HG03469 (cell line): ENCODE results near the gene HLX.

ENCODE experiments used
- ATAC-seq: cut with Tn5 transposase; IDR thresholded peaks from one replicate; pipeline ENCODE4 v1.9.1; 2021; ENCODE audit warnings: mild to moderate bottlenecking, moderate library complexity, moderate number of reproducible peaks; ENCODE audit not compliant: unreplicated experiment

The HLX gene

GRCh38 chr1:220880726-220881506, 1.7 kb downstream of the HLX start:
- ATAC-seq, result no peak

GRCh38 chr1:220882061-220882891, 3.0 kb downstream of the HLX start:
- no peak for ATAC-seq

GRCh38 chr1:220884109-220884980, 5.1 kb downstream of the HLX start:
- ATAC-seq, result no peak

DNA sequence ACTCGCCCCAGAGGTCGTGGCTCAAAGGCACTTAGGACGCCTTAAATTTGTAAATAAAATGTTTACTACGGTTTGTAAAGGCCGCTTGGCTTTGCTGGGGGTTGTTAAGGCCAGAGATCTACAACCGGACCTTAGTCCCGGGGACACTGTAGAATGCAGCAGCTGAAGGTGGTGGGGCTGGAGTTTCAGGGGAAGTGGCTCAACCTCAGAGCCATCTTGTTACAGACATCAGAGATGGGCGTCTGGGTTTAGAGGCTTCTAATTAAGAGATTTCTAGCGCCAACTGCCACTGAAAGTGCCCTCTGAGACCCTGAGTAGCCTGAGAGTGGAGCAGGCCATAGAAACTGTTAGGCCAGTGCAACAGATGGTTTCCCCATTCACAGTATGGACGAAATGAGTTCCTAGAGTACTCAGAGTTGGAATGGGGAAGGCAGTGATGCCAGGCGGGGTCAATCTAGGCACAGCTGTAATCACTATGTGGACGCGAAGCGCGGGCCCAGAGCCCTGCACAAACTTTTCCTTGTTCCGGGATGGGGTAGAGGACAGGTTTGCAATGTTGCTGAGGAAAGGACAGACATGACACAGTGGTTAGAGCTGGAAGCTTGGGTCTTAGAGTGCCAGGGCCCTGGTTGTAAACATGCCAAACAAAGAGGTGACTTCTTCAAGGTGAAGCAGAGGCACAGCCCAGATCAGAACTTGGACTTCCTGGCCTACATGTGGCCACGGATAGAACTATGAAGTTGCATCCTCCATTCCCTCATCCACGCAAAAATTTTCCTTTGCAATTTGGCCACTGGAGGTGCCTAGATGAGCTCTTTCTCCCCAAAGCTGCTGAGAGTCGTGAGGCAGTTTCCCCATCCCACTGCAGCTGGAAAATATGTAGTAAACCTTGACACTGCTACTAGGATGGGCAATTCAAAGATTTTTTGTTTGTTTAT, 6.0 kb downstream of the HLX start:
- ATAC-seq, result no peak

- no peak for ATAC-seq
These were observed 6.7 kb downstream of the HLX start for GRCh38 chr1:220885971-220886370.

GRCh38 chr1:220886470-220887201, 7.4 kb downstream of the HLX start:
- no peak for ATAC-seq

- ATAC-seq, result no peak
These were observed 7.9 kb downstream of the HLX start for GRCh38 chr1:220887202-220887519.

- ATAC-seq, result no peak
These were observed 8.5 kb downstream of the HLX start for GRCh38 chr1:220887520-220888416.

GRCh38 chr1:220888417-220888986, 9.3 kb downstream of the HLX start:
- ATAC-seq, result no peak

- ATAC-seq, result no peak
These were observed 10.1 kb downstream of the HLX start for GRCh38 chr1:220889333-220889732.

DNA sequence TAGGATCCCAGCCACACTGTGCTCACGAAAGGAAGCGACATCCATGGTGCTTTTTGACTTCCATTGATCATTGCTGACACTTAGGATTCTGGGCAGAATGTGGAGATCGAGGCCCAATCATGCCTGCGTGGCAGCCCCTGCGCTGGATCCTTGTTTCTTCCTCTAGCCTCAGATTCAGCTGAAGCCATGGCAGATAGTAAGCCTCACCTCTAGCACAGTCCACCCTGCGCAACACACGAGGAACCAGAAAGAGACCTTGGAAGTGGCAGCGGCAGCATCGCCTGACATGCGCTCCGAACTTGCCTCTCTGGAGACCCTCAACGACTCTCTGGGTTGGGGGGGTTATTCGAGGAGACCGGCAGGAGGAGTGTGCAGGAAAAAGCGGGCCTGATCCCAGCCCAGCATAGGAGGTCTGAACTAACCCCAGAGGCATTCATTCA, 10.6 kb downstream of the HLX start:
- ATAC-seq, result no peak

DNA sequence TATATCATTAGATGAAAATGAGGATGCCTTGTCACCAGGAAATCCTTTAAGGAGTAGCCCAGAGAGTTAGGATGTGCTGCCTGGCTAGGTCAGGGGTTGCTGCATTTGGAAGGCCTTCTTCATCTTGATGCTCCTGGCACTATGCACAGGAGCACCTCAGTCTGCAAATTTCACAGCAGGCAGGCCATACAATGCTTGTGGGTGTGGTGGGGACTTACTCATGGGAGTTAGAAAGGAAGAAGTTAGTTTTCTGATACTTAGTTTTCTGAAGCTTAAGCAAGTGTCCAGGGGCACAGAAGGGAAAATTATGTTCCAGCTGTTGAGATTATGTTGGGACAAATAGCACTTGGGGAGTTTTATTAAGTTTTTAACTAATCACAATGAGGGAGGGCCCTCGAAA, 11.4 kb downstream of the HLX start:
- no peak for ATAC-seq

DNA sequence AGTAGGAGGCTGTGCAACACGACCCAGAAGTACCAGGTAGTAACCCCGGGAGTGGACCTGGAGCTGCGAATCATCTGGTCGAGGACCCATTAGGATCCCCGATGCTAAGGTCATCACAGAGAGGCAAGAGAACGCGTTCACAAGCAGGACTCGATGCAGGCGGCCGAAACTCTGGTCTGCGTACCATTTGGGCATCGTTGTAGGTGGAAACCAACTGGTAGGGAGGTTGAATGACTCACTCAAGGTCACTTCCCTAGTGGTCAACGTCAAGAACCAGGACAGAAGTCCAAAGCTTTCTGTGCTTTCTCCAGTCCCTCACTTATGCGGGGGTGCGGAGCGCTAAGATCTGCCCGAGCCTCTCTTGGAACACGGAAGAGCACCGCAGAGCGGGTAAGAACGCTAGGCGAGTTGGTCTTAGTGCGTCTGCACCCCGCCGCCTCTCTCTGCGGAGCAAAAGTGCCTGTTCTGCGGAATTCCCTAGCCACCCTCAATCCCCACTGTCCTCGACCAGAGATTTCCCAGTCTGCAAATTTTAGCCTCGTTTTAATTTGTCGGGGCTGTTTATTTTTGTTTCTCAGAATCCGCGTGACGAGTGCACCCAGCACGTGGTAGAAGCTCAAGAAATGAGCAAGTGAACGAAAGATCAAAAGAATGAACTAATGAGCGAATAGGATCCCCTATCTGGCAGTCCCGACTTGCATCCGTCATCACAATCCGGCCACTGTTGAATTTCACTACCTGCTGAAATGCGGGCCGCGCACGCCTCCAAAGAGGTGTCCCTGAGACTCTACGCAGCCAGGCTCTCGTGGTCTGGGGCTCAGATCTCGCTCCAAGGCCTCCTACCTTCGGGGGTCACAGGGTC, 12.2 kb downstream of the HLX start:
- no peak for ATAC-seq

- ATAC-seq, result no peak
These were observed 12.8 kb downstream of the HLX start for GRCh38 chr1:220892086-220892376.

GRCh38 chr1:220892997-220893700, 13.9 kb downstream of the HLX start:
- no peak for ATAC-seq

DNA sequence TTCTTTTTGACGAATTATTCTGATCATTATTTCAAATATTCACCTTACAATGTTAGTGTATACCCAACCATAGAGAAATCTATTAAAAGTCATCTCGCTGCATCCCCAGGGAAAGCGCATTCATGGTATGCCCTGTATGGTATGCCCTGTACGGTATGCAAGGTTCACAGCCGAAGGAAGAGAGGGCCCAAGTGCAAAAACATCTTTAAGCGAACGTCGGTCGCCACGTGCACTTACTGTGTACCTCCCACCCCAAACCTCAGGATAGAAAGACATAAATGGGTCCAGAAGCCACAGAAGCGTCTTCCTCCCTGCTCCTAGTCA, 14.4 kb downstream of the HLX start:
- ATAC-seq, result no peak
